Measurements from ENCODE around the gene TRAF3IP1. TPM values are rescaled to one million over a fixed set of nuclear protein-coding genes. Genes with fewer than 3 reads are reported as not detected.

The TRAF3IP1 gene
- total and polyA plus RNA-seq, 4 donors, result 8.9 to 41.0 (median 14.7) TPM

GRCh38 chr2:238344517-238344916 is 24.2 kb downstream of the TRAF3IP1 start:
- 93% methylated on average over 10 of the region's 10 CpGs for WGBS, 2 donors
- ATAC-seq (ENCODE audit: insufficient read depth, low FRiP score), result no peak
- H3K27ac ChIP-seq (ENCODE audit: low read depth in 1 of 2, low read length in 1 of 2), result no peak overlapping the region

GRCh38 chr2:238345297-238345968 is 25.1 kb downstream of the TRAF3IP1 start:
- 95 to 96% methylated on average over 16 of the region's 16 CpGs for WGBS, 2 donors
- ATAC-seq (ENCODE audit: insufficient read depth, low FRiP score) (no peak), DNase-seq (no peak)
- no peak overlapping the region for H3K27ac ChIP-seq (ENCODE audit: low read depth in 1 of 2, low read length in 1 of 2)
- H3K36me3 ChIP-seq (ENCODE audit: control insufficient read depth in 4 of 4, insufficient read depth in 4 of 4, low read length in 4 of 4), result peaks cover 3 to 15% (median 6%) of the 10 kb centered on the region in 4 donors
- no peaks in the 10 kb centered on the region for H3K27me3 ChIP-seq (ENCODE audit: control insufficient read depth in 3 of 3, insufficient read depth in 3 of 3, low read length in 2 of 3)
- no peaks in the 10 kb centered on the region for H3K4me1 ChIP-seq (ENCODE audit: control insufficient read depth in 5 of 5, insufficient read depth in 5 of 5, low read length in 5 of 5)
- H3K9me3 ChIP-seq (ENCODE audit: control insufficient read depth in 4 of 4, insufficient read depth in 3 of 4, low read length in 3 of 4), result no peaks in the 10 kb centered on the region
- no peak overlapping the region for H3K9ac ChIP-seq (ENCODE audit: insufficient read depth in 1 of 2, low read length in 2 of 2)
- TF ChIP-seq CTCF (IDR thresholded peaks at IDR 0.05; ENCODE audit: control extremely low read depth, extremely low read depth), result no peak
- no peak overlapping the region for H3K4me3 ChIP-seq

More at GRCh38 chr2:238344517-238344916, 24.2 kb downstream of the TRAF3IP1 start:
- H3K9ac ChIP-seq (ENCODE audit: insufficient read depth in 1 of 2, low read length in 2 of 2), result no peak overlapping the region
- no peaks in the 10 kb centered on the region for H3K27me3 ChIP-seq (ENCODE audit: control insufficient read depth in 3 of 3, insufficient read depth in 3 of 3, low read length in 2 of 3)
- H3K4me1 ChIP-seq (ENCODE audit: control insufficient read depth in 5 of 5, insufficient read depth in 5 of 5, low read length in 5 of 5), result no peaks in the 10 kb centered on the region
- TF ChIP-seq CTCF (IDR thresholded peaks at IDR 0.05; ENCODE audit: control extremely low read depth, extremely low read depth), result no peak
- H3K9me3 ChIP-seq (ENCODE audit: control insufficient read depth in 4 of 4, insufficient read depth in 3 of 4, low read length in 3 of 4), result no peaks in the 10 kb centered on the region
- peaks cover 2 to 15% (median 5%) of the 10 kb centered on the region in 4 donors for H3K36me3 ChIP-seq (ENCODE audit: control insufficient read depth in 4 of 4, insufficient read depth in 4 of 4, low read length in 4 of 4)
- H3K4me3 ChIP-seq, result no peak overlapping the region
- DNase-seq, result no peak

GRCh38 chr2:238346544-238346943 is 26.2 kb downstream of the TRAF3IP1 start:
- H3K4me3 ChIP-seq, result no peak overlapping the region
- WGBS, 2 donors, result 86 to 87% methylated on average over 12 of the region's 12 CpGs
- H3K4me1 ChIP-seq (ENCODE audit: control insufficient read depth in 5 of 5, insufficient read depth in 5 of 5, low read length in 5 of 5), result no peaks in the 10 kb centered on the region
- TF ChIP-seq CTCF (IDR thresholded peaks at IDR 0.05; ENCODE audit: control extremely low read depth, extremely low read depth), result no peak
- no peak overlapping the region for H3K27ac ChIP-seq (ENCODE audit: low read depth in 1 of 2, low read length in 1 of 2)
- H3K9me3 ChIP-seq (ENCODE audit: control insufficient read depth in 4 of 4, insufficient read depth in 3 of 4, low read length in 3 of 4), result no peaks in the 10 kb centered on the region
- ATAC-seq (ENCODE audit: insufficient read depth, low FRiP score) (no peak), DNase-seq (no peak)
- no peaks in the 10 kb centered on the region for H3K27me3 ChIP-seq (ENCODE audit: control insufficient read depth in 3 of 3, insufficient read depth in 3 of 3, low read length in 2 of 3)
- H3K9ac ChIP-seq (ENCODE audit: insufficient read depth in 1 of 2, low read length in 2 of 2), result no peak overlapping the region
- H3K36me3 ChIP-seq (ENCODE audit: control insufficient read depth in 4 of 4, insufficient read depth in 4 of 4, low read length in 4 of 4), result peaks cover 3 to 19% (median 6%) of the 10 kb centered on the region in 4 donors
